Panc1 (cell line): Measurements from ENCODE around the gene SYNPR. TPM values are rescaled to one million over a fixed set of nuclear protein-coding genes. Genes with fewer than 3 reads are reported as not detected.

Experiments
- ATAC-seq: fragments of 200-7000 bp; cut with Tn5 transposase; 2 replicates; pipeline ENCODE4 v1.9.1; 2020; ENCODE audit warnings: mild to moderate bottlenecking, moderate library complexity
- BruUV-seq: library from RNA; stranded (reverse); fragments of 400-500 nt; replicated peaks from 2 replicates; lab custom pipeline; 2021; lab: Mats Ljungman, UMichigan
- CTCF ChIA-PET: fragments of 300-600 bp; sonication (Branson Sonifier 250); formaldehyde crosslinking; loops from one replicate; lab custom pipeline; 2022; ENCODE audit warnings: antibody characterized with exemption; lab: Charles Lee
- POLR2A ChIA-PET: fragments of 300-600 bp; sonication (Branson Sonifier 250); formaldehyde crosslinking; loops from one replicate; lab custom pipeline; 2022; ENCODE audit warnings: antibody characterized with exemption; lab: Charles Lee
- DNase-seq: peaks from one replicate; pipeline ENCODE4 v3.0.0-alpha.2; 2010; ENCODE audit warnings: low read depth, low spot score
- H3K27ac ChIP-seq: 2 replicates; pipeline ENCODE4 v1.5.1; 2011; ENCODE audit warnings: mild to moderate bottlenecking, low read length, inconsistent platforms
- H3K27me3 ChIP-seq: fragments of 200-500 bp; sonication (Bioruptor generic); 2 replicates; pipeline ENCODE4 v1.6.0; 2014; ENCODE audit warnings: low read length, inconsistent platforms; ENCODE audit not compliant: control insufficient read depth, insufficient read depth
- H3K36me3 ChIP-seq: fragments of 200-500 bp; sonication (Bioruptor generic); 2 replicates; pipeline ENCODE4 v1.5.1; 2014; ENCODE audit warnings: inconsistent platforms, mild to moderate bottlenecking, low read length, moderate library complexity; ENCODE audit not compliant: control insufficient read depth, insufficient read depth
- H3K4me1 ChIP-seq: 2 replicates; pipeline ENCODE4 v1.5.1; 2011; ENCODE audit warnings: inconsistent platforms, mild to moderate bottlenecking, low read length, moderate library complexity; ENCODE audit not compliant: control insufficient read depth, insufficient read depth
- H3K4me3 ChIP-seq, 2 experiments: 2 replicates each; pipeline ENCODE4 v1.5.1; 2011 to 2012; ENCODE audit warnings: low read depth in 2 of 2, low read length in 2 of 2, mild to moderate bottlenecking in 2 of 2, inconsistent platforms in 1 of 2, moderate library complexity in 1 of 2
- H3K9me3 ChIP-seq: fragments of 200-500 bp; sonication (Bioruptor generic); 2 replicates; pipeline ENCODE4 v1.5.1; 2014; ENCODE audit warnings: low read depth, mild to moderate bottlenecking, inconsistent platforms, low read length, moderate library complexity; ENCODE audit not compliant: control insufficient read depth, insufficient read depth
- CTCF ChIP-seq: fragments of 450-650 bp; IDR thresholded peaks from 2 replicates; pipeline ENCODE4 v1.5.1; 2017; ENCODE audit warnings: mild to moderate bottlenecking
- POLR2AphosphoS5 ChIP-seq: IDR thresholded peaks from 2 replicates; pipeline ENCODE4 v1.6.1; 2012; ENCODE audit warnings: mild to moderate bottlenecking, low read depth, low read length, moderate library complexity
- SIN3A ChIP-seq: IDR thresholded peaks from 2 replicates; pipeline ENCODE4 v1.6.1; 2012; ENCODE audit warnings: low read depth, mild to moderate bottlenecking, low read length, moderate library complexity, borderline replicate concordance; ENCODE audit not compliant: insufficient read depth
- TCF7L2 ChIP-seq: IDR thresholded peaks from 2 replicates; pipeline ENCODE4 v1.6.1; 2011; ENCODE audit warnings: mild to moderate bottlenecking, low read depth, low read length, inconsistent platforms
- in situ Hi-C: cut with HindIII; loops from 2 replicates; pipeline ENCODE4 v1.10.0; 2016; ENCODE audit warnings: low sequenced_read_pairs, low pct_unique_long_range_greater_than_20kb
- intact Hi-C: fragments of 100-400 bp; cut with micrococcal nuclease; formaldehyde crosslinking; loops from one replicate; pipeline ENCODE4 v1.10.0; 2022; ENCODE audit not compliant: unreplicated experiment
- total RNA-seq: library from RNA; stranded (reverse); gene quantifications from one replicate; pipeline ENCODE4 v1.2.1, GENCODE V29; 2021; ENCODE audit not compliant: unreplicated experiment
- TF ChIP-seq, protein P1 (sequence below), 2 experiments: IDR thresholded peaks; 2 replicates each; pipeline ENCODE4 v1.6.1; 2011 to 2012; ENCODE audit warnings: low read depth in 2 of 2, control low read depth in 1 of 2, low read length in 1 of 2, mild to moderate bottlenecking in 1 of 2, moderate library complexity in 1 of 2; ENCODE audit not compliant: insufficient read depth in 1 of 2

Gene SYNPR
- total RNA-seq, 1 experiment from 2014 or later: not detected

DNA sequence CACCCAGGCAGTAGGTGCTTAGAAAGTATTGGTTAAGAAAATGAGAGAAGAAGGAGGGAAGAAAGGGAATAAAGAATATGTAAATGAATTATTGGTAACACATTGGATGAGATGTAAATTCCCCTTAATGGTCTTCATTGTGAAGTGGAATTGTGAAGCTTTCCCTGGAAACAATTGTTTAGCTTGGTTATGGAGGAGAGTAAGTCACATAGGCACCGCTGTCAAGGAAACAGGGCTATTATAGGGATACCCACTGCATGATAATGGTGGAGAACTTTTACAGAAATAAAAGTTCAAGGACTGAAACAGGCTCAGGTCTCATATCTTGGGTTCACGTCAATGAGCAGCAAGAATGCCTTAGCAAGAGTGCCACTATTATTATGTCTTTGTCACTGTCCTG lies 9.5 kb downstream of the SYNPR start:
- intact Hi-C loops (no loop called here), in situ Hi-C loops (no loop called here)
- DNase-seq: no peak
- TF ChIP-seq CTCF (no peak), TCF7L2 (no peak), POLR2AphosphoS5 (no peak), SIN3A (no peak)
- TF ChIP-seq, protein P1, sequence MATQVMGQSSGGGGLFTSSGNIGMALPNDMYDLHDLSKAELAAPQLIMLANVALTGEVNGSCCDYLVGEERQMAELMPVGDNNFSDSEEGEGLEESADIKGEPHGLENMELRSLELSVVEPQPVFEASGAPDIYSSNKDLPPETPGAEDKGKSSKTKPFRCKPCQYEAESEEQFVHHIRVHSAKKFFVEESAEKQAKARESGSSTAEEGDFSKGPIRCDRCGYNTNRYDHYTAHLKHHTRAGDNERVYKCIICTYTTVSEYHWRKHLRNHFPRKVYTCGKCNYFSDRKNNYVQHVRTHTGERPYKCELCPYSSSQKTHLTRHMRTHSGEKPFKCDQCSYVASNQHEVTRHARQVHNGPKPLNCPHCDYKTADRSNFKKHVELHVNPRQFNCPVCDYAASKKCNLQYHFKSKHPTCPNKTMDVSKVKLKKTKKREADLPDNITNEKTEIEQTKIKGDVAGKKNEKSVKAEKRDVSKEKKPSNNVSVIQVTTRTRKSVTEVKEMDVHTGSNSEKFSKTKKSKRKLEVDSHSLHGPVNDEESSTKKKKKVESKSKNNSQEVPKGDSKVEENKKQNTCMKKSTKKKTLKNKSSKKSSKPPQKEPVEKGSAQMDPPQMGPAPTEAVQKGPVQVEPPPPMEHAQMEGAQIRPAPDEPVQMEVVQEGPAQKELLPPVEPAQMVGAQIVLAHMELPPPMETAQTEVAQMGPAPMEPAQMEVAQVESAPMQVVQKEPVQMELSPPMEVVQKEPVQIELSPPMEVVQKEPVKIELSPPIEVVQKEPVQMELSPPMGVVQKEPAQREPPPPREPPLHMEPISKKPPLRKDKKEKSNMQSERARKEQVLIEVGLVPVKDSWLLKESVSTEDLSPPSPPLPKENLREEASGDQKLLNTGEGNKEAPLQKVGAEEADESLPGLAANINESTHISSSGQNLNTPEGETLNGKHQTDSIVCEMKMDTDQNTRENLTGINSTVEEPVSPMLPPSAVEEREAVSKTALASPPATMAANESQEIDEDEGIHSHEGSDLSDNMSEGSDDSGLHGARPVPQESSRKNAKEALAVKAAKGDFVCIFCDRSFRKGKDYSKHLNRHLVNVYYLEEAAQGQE (IDR thresholded peaks at IDR 0.05; ENCODE audit: insufficient read depth in 1 of 2, low read depth in 2 of 2, low read length in 1 of 2): no peak
- Histone ChIP-seq H3K4me3 (no peak overlapping the region), H3K36me3 (no peaks in the 10 kb centered on the region), H3K4me1 (no peaks in the 10 kb centered on the region), H3K27me3 (no peaks in the 10 kb centered on the region), H3K9me3 (no peaks in the 10 kb centered on the region), H3K27ac (no peak overlapping the region)
- POLR2A ChIA-PET: no interaction called here
- CTCF ChIA-PET: no interaction called here
- no peak for ATAC-seq
- BruUV-seq: no TSS peak

DNA sequence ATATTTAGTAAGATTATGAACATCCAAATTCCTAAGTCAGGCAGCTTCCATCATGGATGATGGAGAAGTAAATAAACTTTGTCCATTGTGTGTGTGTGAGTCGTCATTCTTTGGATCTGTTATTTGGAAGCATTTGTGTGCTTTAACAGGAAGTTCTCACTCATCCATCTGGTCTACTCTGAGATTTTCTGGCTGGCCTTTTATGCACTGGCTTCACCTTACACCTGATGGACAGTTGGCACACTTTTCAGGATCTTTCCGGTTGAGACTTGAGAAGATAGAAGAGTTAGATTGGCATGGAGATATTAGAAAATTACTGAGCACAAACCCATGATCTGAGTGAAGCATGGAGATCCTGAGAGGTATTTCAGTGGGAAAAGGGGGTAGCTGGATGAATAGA lies 12.6 kb downstream of the SYNPR start:
- no TSS peak for BruUV-seq
- TF ChIP-seq TCF7L2 (no peak), CTCF (no peak), POLR2AphosphoS5 (no peak), SIN3A (no peak)
- TF ChIP-seq, protein P1 (IDR thresholded peaks at IDR 0.05; ENCODE audit: insufficient read depth in 1 of 2, low read depth in 2 of 2, low read length in 1 of 2): no peak
- intact Hi-C loops: no loop called here
- ATAC-seq (no peak), DNase-seq (no peak)
- H3K27ac ChIP-seq: no peak overlapping the region
- no peaks in the 10 kb centered on the region for H3K9me3 ChIP-seq
- ChIA-PET CTCF (no interaction called here), POLR2A (no interaction called here)
- H3K4me3 ChIP-seq: no peak overlapping the region
- in situ Hi-C loops: no loop called here
- no peaks in the 10 kb centered on the region for H3K36me3 ChIP-seq
- H3K4me1 ChIP-seq: no peaks in the 10 kb centered on the region
- no peaks in the 10 kb centered on the region for H3K27me3 ChIP-seq
